ENCODE measurements around the gene LIMS2.

DNA sequence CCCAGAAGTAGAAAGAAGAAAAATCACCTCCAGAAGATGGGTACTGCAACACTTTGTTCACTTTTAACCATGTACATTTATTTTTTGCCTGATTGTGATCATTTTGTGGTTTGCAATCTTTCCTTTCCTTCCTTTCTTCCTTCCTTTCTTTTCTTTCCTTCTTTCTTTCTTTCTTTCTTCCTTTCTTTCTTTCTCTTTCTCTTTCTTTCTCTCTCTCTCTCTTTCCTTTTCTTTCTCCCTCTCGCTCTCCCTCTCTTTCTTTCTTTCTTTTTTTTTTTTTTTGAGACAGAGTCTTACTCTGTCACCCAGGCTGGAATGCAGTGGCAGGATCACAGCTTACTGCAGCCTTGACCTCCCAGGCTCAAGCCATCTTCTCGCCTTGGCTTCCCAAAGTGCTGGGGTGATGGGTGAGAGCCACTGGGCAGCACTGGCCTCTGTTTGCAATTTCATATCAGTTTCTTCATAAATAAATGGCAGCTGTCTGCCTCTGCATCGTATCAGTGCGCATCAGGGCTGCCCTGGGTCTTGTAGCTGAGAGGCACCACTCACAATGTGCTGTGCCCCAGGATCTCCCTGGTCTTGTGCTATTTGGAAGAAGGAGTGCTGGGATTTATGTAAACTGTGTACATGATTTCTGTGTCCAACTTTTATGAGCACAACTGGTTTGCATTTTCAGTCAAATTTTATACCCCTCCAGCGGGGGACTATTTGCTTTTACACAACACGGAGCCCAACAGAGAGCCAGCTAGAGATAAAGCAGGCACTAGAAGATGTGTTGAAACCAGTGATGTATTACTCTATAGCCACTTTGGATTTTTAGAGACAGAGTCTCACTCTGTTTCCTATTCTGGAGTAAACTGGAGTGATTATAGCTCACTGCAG lies 6.9 kb upstream of the LIMS2 start:
- TF ChIP-seq, protein P1, sequence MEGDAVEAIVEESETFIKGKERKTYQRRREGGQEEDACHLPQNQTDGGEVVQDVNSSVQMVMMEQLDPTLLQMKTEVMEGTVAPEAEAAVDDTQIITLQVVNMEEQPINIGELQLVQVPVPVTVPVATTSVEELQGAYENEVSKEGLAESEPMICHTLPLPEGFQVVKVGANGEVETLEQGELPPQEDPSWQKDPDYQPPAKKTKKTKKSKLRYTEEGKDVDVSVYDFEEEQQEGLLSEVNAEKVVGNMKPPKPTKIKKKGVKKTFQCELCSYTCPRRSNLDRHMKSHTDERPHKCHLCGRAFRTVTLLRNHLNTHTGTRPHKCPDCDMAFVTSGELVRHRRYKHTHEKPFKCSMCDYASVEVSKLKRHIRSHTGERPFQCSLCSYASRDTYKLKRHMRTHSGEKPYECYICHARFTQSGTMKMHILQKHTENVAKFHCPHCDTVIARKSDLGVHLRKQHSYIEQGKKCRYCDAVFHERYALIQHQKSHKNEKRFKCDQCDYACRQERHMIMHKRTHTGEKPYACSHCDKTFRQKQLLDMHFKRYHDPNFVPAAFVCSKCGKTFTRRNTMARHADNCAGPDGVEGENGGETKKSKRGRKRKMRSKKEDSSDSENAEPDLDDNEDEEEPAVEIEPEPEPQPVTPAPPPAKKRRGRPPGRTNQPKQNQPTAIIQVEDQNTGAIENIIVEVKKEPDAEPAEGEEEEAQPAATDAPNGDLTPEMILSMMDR (IDR thresholded peaks at IDR 0.05) = no peak
- no peak for TF ChIP-seq POLR2A (IDR thresholded peaks at IDR 0.05)

Measured in body of pancreas (tissue), 4 donors.